H1 (cell line): ENCODE results near the gene STAP2. TPM values are rescaled to one million over a fixed set of nuclear protein-coding genes. Genes with fewer than 3 reads are reported as not detected.

Source experiments
- CTCF ChIA-PET: fragments of 300-600 bp; sonication (Branson Sonifier 250); formaldehyde crosslinking; loops from one replicate; lab custom pipeline; 2021; ENCODE audit not compliant: partially characterized antibody; lab: Charles Lee
- POLR2A ChIA-PET: fragments of 300-600 bp; sonication (Branson Sonifier 250); formaldehyde crosslinking; loops from one replicate; lab custom pipeline; 2021; ENCODE audit warnings: inconsistent platforms; ENCODE audit not compliant: partially characterized antibody; lab: Charles Lee
- DNase-seq, 2 experiments: peaks; one replicate each; pipeline versions ENCODE4 v3.0.0 to v3.0.0-alpha.2; 2010 to 2022; ENCODE audit warnings: low spot score in 2 of 2, low read depth in 1 of 2, mixed read lengths in 1 of 2
- FAIRE-seq: peaks from 2 replicates; lab custom pipeline; 2011; peaks lifted over from hg19 to GRCh38; lab: Jason Lieb, UNC
- H2AFZ ChIP-seq: 2 replicates; pipeline ENCODE4 v1.8.1; 2012; ENCODE audit warnings: low read length, inconsistent platforms
- H2AK5ac ChIP-seq: 2 replicates; pipeline ENCODE4 v1.6.1; 2013; ENCODE audit warnings: low read depth, low read length
- H2BK120ac ChIP-seq: replicated peaks from 2 replicates; pipeline ENCODE3; 2013; ENCODE audit warnings: low read depth, low read length, inconsistent platforms
- H2BK12ac ChIP-seq: 2 replicates; pipeline ENCODE4 v1.6.1; 2013; ENCODE audit warnings: low read depth, low read length
- H2BK15ac ChIP-seq: 2 replicates; pipeline ENCODE4 v1.6.1; 2013; ENCODE audit warnings: low read length
- H2BK20ac ChIP-seq: 2 replicates; pipeline ENCODE4 v1.6.1; 2013; ENCODE audit warnings: low read length
- H2BK5ac ChIP-seq: 2 replicates; pipeline ENCODE4 v1.6.1; 2013; ENCODE audit warnings: low read depth, low read length
- H3K14ac ChIP-seq: 2 replicates; pipeline ENCODE4 v1.6.1; 2013; ENCODE audit warnings: inconsistent platforms; ENCODE audit not compliant: insufficient read length
- H3K18ac ChIP-seq: 2 replicates; pipeline ENCODE4 v1.6.1; 2013; ENCODE audit warnings: low read length; ENCODE audit errors: extremely low read depth
- H3K23ac ChIP-seq: 2 replicates; pipeline ENCODE4 v1.6.1; 2013; ENCODE audit warnings: inconsistent platforms; ENCODE audit not compliant: insufficient read length
- H3K23me2 ChIP-seq: 2 replicates; pipeline ENCODE4 v1.6.1; 2013; ENCODE audit warnings: low read depth, low read length
- H3K27ac ChIP-seq: 2 replicates; pipeline ENCODE4 v1.6.1; 2011; ENCODE audit warnings: low read depth, low read length, inconsistent platforms
- H3K27me3 ChIP-seq, 4 experiments: replicated peaks in 1 of 4; 1 replicate in 1 of 4; 2 replicates in 3 of 4; pipeline versions ENCODE4 v1.6.1 to v1.8.1; 2011 to 2013; ENCODE audit warnings: low read length in 3 of 4, mild to moderate bottlenecking in 3 of 4, inconsistent platforms in 2 of 4, mixed read lengths in 2 of 4, moderate library complexity in 1 of 4; ENCODE audit not compliant: control insufficient read depth in 3 of 4, insufficient read depth in 3 of 4; ENCODE audit errors: extremely low read depth in 1 of 4
- H3K36me3 ChIP-seq, 4 experiments: 2 replicates each; pipeline versions ENCODE4 v1.6.1 to v1.8.1; 2011 to 2013; ENCODE audit warnings: mild to moderate bottlenecking in 4 of 4, low read length in 3 of 4, moderate library complexity in 2 of 4, control low read depth in 1 of 4, inconsistent platforms in 1 of 4; ENCODE audit not compliant: insufficient read depth in 4 of 4, control insufficient read depth in 2 of 4
- H3K4ac ChIP-seq: replicated peaks from 2 replicates; pipeline ENCODE3; 2013; ENCODE audit warnings: low read length, low read depth, mixed read lengths, inconsistent platforms; ENCODE audit not compliant: insufficient read length
- H3K4me1 ChIP-seq, 4 experiments: replicated peaks in 1 of 4; 1 replicate in 1 of 4; 2 replicates in 3 of 4; pipeline versions ENCODE4 v1.6.1 to v1.8.1; 2011 to 2013; ENCODE audit warnings: low read length in 3 of 4, inconsistent platforms in 2 of 4, mixed read lengths in 1 of 4; ENCODE audit not compliant: insufficient read depth in 4 of 4, control insufficient read depth in 3 of 4
- H3K4me2 ChIP-seq, 2 experiments: 2 replicates each; pipeline versions ENCODE4 v1.6.1 to v1.8.1; 2011 to 2013; ENCODE audit warnings: low read depth in 2 of 2, low read length in 2 of 2, control low read depth in 1 of 2, inconsistent platforms in 1 of 2, mild to moderate bottlenecking in 1 of 2; ENCODE audit not compliant: insufficient read depth in 1 of 2
- H3K4me3 ChIP-seq, 4 experiments: fragments of 200-600, 300-600 bp in 1 of 4; sonication (generic), shearing (Covaris generic), sonication (Bioruptor Twin) in 1 of 4; 2 replicates each; pipeline versions ENCODE4 v1.5.1 to v1.8.1; 2011 to 2016; ENCODE audit warnings: low read length in 4 of 4, low read depth in 3 of 4, control low read depth in 2 of 4, inconsistent platforms in 2 of 4, mild to moderate bottlenecking in 2 of 4, mixed read lengths in 1 of 4, moderate library complexity in 1 of 4; ENCODE audit not compliant: insufficient read depth in 2 of 4; ENCODE audit errors: extremely low read depth in 1 of 4
- H3K56ac ChIP-seq: replicated peaks from 2 replicates; pipeline ENCODE3; 2013; ENCODE audit warnings: low read depth, mild to moderate bottlenecking, mixed read lengths, low read length, inconsistent platforms; ENCODE audit not compliant: insufficient read length
- H3K79me1 ChIP-seq: 2 replicates; pipeline ENCODE4 v1.6.1; 2013; ENCODE audit warnings: low read depth, low read length, control low read depth
- H3K79me2 ChIP-seq, 2 experiments: 2 replicates each; pipeline versions ENCODE4 v1.6.1 to v1.8.1; 2012 to 2013; ENCODE audit warnings: low read length in 2 of 2, mild to moderate bottlenecking in 2 of 2, inconsistent platforms in 1 of 2; ENCODE audit not compliant: insufficient read depth in 2 of 2, control insufficient read depth in 1 of 2
- H3K9ac ChIP-seq, 4 experiments: replicated peaks in 1 of 4; 1 replicate in 1 of 4; 2 replicates in 3 of 4; pipeline versions ENCODE4 v1.6.1 to v1.8.1; 2011 to 2013; ENCODE audit warnings: low read depth in 3 of 4, low read length in 3 of 4, control low read depth in 2 of 4, mild to moderate bottlenecking in 2 of 4, moderate library complexity in 2 of 4, inconsistent platforms in 1 of 4; ENCODE audit errors: extremely low read depth in 1 of 4
- H3K9me3 ChIP-seq, 2 experiments: 2 replicates each; pipeline versions ENCODE4 v1.6.1 to v1.8.1; 2012 to 2013; ENCODE audit warnings: mild to moderate bottlenecking in 2 of 2, moderate library complexity in 2 of 2, control low read depth in 1 of 2, inconsistent platforms in 1 of 2, low read depth in 1 of 2, low read length in 1 of 2, mixed read lengths in 1 of 2; ENCODE audit not compliant: insufficient read depth in 2 of 2
- H4K20me1 ChIP-seq, 2 experiments: replicated peaks in 1 of 2; 2 replicates each; pipeline versions ENCODE3 to v1.8.1; 2011 to 2013; ENCODE audit warnings: inconsistent platforms in 2 of 2, low read length in 2 of 2, mild to moderate bottlenecking in 1 of 2; ENCODE audit not compliant: insufficient read depth in 2 of 2, control insufficient read depth in 1 of 2
- H4K5ac ChIP-seq: 2 replicates; pipeline ENCODE4 v1.6.1; 2013; ENCODE audit warnings: low read length, low read depth, mixed read lengths, inconsistent platforms; ENCODE audit not compliant: insufficient read length
- H4K8ac ChIP-seq: 2 replicates; pipeline ENCODE4 v1.8.0; 2013; ENCODE audit warnings: mild to moderate bottlenecking, moderate library complexity, low read length, inconsistent platforms; ENCODE audit not compliant: insufficient read depth; ENCODE audit errors: extremely low read depth
- H4K91ac ChIP-seq: replicated peaks from 2 replicates; pipeline ENCODE3; 2013; ENCODE audit warnings: low read length, mixed read lengths, inconsistent platforms; ENCODE audit not compliant: insufficient read length
- BACH1 ChIP-seq: IDR thresholded peaks from 2 replicates; pipeline ENCODE4 v1.6.1; 2012; ENCODE audit warnings: low read length, improper control_type of control experiment
- GABPA ChIP-seq: IDR thresholded peaks from 2 replicates; pipeline ENCODE4 v1.6.1; 2011; ENCODE audit warnings: mild to moderate bottlenecking, low read length, moderate library complexity, borderline replicate concordance; ENCODE audit not compliant: insufficient read depth
- KDM4A ChIP-seq: IDR thresholded peaks from one replicate; pipeline ENCODE4 v1.7.1; 2012; ENCODE audit warnings: low read depth, mild to moderate bottlenecking, moderate library complexity, low read length, inconsistent platforms; ENCODE audit not compliant: severe bottlenecking
- POLR2A ChIP-seq, 2 experiments: IDR thresholded peaks; 1 replicate in 1 of 2; 2 replicates in 1 of 2; pipeline ENCODE4 v1.6.1; 2011; ENCODE audit warnings: low read depth in 2 of 2, low read length in 2 of 2, mild to moderate bottlenecking in 2 of 2; ENCODE audit errors: control extremely low read depth in 1 of 2
- SIRT6 ChIP-seq: IDR thresholded peaks from one replicate; pipeline ENCODE4 v1.7.1; 2012; ENCODE audit warnings: low read length, inconsistent platforms
- SRF ChIP-seq: IDR thresholded peaks from 2 replicates; pipeline ENCODE4 v1.6.1; 2011; ENCODE audit warnings: mild to moderate bottlenecking, low read depth, low read length, moderate library complexity
- SUZ12 ChIP-seq: fragments of 200-600 bp; sonication (generic); IDR thresholded peaks from 2 replicates; pipeline ENCODE4 v1.6.1; 2012; ENCODE audit warnings: mild to moderate bottlenecking, inconsistent platforms, low read length, moderate library complexity, mixed read lengths
- ZNF274 ChIP-seq: IDR thresholded peaks from 2 replicates; pipeline ENCODE4 v1.7.0; 2012; ENCODE audit warnings: low read length, borderline replicate concordance; ENCODE audit errors: extremely low read depth
- WGBS, 2 experiments: shearing (Covaris generic) in 1 of 2; methylation state at CpG; one replicate each; pipeline versions ENCODE4 v1.1.6 to v1.1.7; 2013 to 2015; ENCODE audit warnings: low lambda C conversion rate in 2 of 2, mixed read lengths in 2 of 2, inconsistent platforms in 1 of 2, low coverage in 1 of 2, missing lambda C conversion rate in 1 of 2; ENCODE audit not compliant: insufficient replicate concordance in 2 of 2, insufficient coverage in 1 of 2, insufficient read length in 1 of 2; ENCODE audit errors: extremely low coverage in 1 of 2, missing lambda C conversion rate in 1 of 2; 5-methylcytosine and 5-hydroxymethylcytosine counted together
- polyA plus RNA-seq, 7 experiments: library from polyadenylated mRNA; depleted of rRNA in 3 of 7; stranded (reverse) in 5 of 7; unstranded in 2 of 7; fragments of >200 nt in 5 of 7; fragments of 200-250 nt in 2 of 7; gene quantifications; 1 replicate in 5 of 7; 2 replicates in 1 of 7; 4 replicates in 1 of 7; pipeline versions ENCODE4 v1.2.1 to v1.2.3, GENCODE V29; 2011 to 2013; ENCODE audit warnings: missing spikeins in 2 of 7, mixed read lengths in 2 of 7
- total RNA-seq: library from RNA; stranded (reverse); fragmentation: NEBNext Ultra II Directional; extraction: Animal tissue kit (Norgen Biotek cat#: 25700); gene quantifications from 2 replicates; pipeline ENCODE4 v1.2.1, GENCODE V29; 2021

The STAP2 gene
- total and polyA plus RNA-seq, 2 of the 8 experiments (the other 6 are each of a cell fraction or from before 2014, with no cell fraction given), result 15.3 to 37.3 TPM

DNA sequence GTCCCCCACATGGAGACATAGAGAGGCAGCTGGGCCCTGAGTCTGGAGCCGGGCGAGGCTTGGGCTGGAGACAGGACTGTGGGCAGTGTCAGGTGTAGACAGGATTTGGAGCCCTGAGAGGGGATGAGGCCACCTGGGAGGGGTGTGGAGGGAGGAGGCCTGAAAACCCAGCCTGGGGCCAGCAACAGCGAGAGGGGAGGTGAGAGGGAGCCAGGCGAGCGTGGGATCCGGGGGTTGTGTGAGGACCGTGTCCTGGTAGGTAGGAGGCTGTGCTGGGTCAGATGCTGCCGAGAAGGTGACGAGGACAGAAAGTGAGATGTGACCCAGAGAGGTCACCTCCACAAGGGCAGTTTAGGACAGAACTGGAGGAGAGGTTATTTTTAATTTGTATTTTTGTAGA, 12.1 kb upstream of the STAP2 start:
- peaks cover 0 to 2% (median 0%) of the 10 kb centered on the region in 4 experiments; a peak in 1 of 7 replicates for H3K4me1 ChIP-seq
- H2BK12ac ChIP-seq, result no peak overlapping the region
- H4K8ac ChIP-seq, result no peak overlapping the region
- DNase-seq (no peak), FAIRE-seq (no peak)
- H3K56ac ChIP-seq, result no peak overlapping the region
- no peak overlapping the region for H2BK5ac ChIP-seq
- CTCF ChIA-PET, result interaction anchor here (1.0 to 20.4 kb wide), 2 partner anchors 15 to 79 kb away, joined by 3 to 311 read pairs; partner anchors contain the start of gene SHD
- H3K79me2 ChIP-seq, result no peaks in the 10 kb centered on the region
- H3K36me3 ChIP-seq, result peaks cover 0 to 23% (median 9%) of the 10 kb centered on the region in 4 experiments; a peak in 6 of 8 replicates
- H3K79me1 ChIP-seq, result no peaks in the 10 kb centered on the region
- no peak overlapping the region for H3K18ac ChIP-seq
- no peak overlapping the region for H2AFZ ChIP-seq
- no peak overlapping the region for H4K91ac ChIP-seq
- peaks cover 0 to 11% of the 10 kb centered on the region in 2 experiments for H4K20me1 ChIP-seq
- H3K14ac ChIP-seq, result no peak overlapping the region
- no peak overlapping the region for H3K4ac ChIP-seq
- no peak overlapping the region for H2BK20ac ChIP-seq
- no peak overlapping the region for H4K5ac ChIP-seq
- H3K4me3 ChIP-seq, result no peak overlapping the region
- H3K9me3 ChIP-seq, result no peaks in the 10 kb centered on the region
- H3K27me3 ChIP-seq, result no peaks in the 10 kb centered on the region
- no peak overlapping the region for H3K4me2 ChIP-seq
- H2AK5ac ChIP-seq, result no peak overlapping the region
- H2BK15ac ChIP-seq, result no peak overlapping the region
- H3K9ac ChIP-seq, result no peak overlapping the region
- no peak overlapping the region for H3K23ac ChIP-seq
- POLR2A ChIA-PET, result no interaction called here
- H2BK120ac ChIP-seq, result no peak overlapping the region
- H3K27ac ChIP-seq, result no peak overlapping the region
- WGBS, 2 experiments, result 90% methylated on average over 9 of the region's 9 CpGs; no CpG with 5 or more reads in 1 of the 2 experiments
- H3K23me2 ChIP-seq, result no peaks in the 10 kb centered on the region
- TF ChIP-seq KDM4A, result no peak
- TF ChIP-seq BACH1, result no peak
- no peak for TF ChIP-seq GABPA
- TF ChIP-seq SIRT6, result no peak
- no peak for TF ChIP-seq POLR2A (IDR thresholded peaks at IDR 0.05; ENCODE audit: control extremely low read depth in 1 of 2, low read depth in 2 of 2, low read length in 2 of 2)
- TF ChIP-seq SRF, result no peak
- TF ChIP-seq ZNF274, result no peak
- no peak for TF ChIP-seq SUZ12
